ENCODE measurements around the gene HS3ST6. TPM values are rescaled to one million over a fixed set of nuclear protein-coding genes. Genes with fewer than 3 reads are reported as not detected.
A peak's percentile ranks its signal among the peaks of the same experiment; 100 is the strongest.

HS3ST6 gene
- total and polyA plus RNA-seq, 9 of the 15 experiments (the other 6 are each of a cell fraction or from before 2014, with no cell fraction given), result not detected

DNA sequence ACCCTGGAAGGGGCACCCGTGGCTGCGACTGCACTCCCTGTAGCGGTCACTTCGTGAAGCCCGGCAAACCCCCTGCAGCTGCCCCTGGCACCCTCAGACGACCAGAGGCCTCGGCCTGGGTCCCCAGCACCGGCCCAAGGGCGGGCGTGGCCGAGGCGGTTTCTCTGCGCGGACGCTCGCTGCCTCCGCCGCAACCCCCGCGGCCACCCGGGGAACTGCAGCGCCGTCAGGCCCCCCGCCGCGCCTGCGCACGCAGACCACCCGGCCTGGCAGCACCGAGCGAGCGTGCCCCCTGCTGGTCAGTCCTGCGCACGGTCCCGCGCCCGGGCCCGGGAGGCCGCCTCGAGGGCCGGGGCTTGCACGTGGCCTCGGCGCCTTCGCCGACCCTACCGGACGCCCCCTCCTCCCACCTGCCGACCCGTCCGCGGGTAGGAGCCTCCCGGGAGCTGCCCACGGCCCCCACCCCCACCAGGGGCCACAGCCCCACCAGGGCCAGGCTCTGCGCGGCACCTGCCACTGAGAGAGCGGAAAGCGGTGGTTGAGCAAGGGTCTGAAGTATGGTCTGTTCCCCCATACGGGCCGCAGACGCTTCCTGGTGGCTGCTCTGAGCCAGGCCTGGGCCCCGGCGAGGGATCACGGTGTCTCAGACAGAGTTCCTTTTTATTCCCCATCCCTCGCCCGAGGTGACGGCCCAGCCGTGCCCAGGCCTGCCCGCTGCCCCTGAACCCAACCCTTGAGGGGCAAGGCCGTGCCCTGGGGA, 11.5 kb upstream of the HS3ST6 start (continued):
- TF ChIP-seq ZNF398 (CRISPR knock-in tag; IDR thresholded peaks at IDR 0.05) (no peak), ZNF143 (CRISPR knock-in tag; IDR thresholded peaks at IDR 0.05) (peak; percentile 55; the same call in 1 of the 2 replicates), FOXJ2 (tag; IDR thresholded peaks at IDR 0.05) (no peak), TBP (optimal IDR thresholded peaks at IDR 0.05; ENCODE audit: low read depth, low read length) (peak; percentile 49), KLF1 (tag; IDR thresholded peaks at IDR 0.05) (peak; percentile 37; the same call in 1 of the 2 replicates), ZKSCAN1 (IDR thresholded peaks at IDR 0.05; ENCODE audit: low read depth, low read length) (peak; percentile 56; the same call in 1 of the 2 replicates), RBM15 (IDR thresholded peaks at IDR 0.05; ENCODE audit: insufficient read depth, low read length) (no peak), EHMT2 (IDR thresholded peaks at IDR 0.05) (no peak), ZNF696 (CRISPR knock-in tag; conservative IDR thresholded peaks at IDR 0.05) (no peak), MBD1 (CRISPR knock-in tag; IDR thresholded peaks at IDR 0.05) (no peak), EZH2 (IDR thresholded peaks at IDR 0.05; ENCODE audit: borderline replicate concordance, low read depth, low read length) (no peak), KAT7 (CRISPR knock-in tag; IDR thresholded peaks at IDR 0.05; ENCODE audit: borderline replicate concordance) (no peak), RBM39 (optimal IDR thresholded peaks at IDR 0.05; ENCODE audit: low read depth, low read length) (no peak), CSDE1 (IDR thresholded peaks at IDR 0.05) (no peak), ZBTB7A (IDR thresholded peaks at IDR 0.05; ENCODE audit: borderline replicate concordance, control insufficient read depth, low read depth, low read length) (peak; percentile 92), MECOM (CRISPR knock-in tag; IDR thresholded peaks at IDR 0.05) (no peak), OTX1 (CRISPR knock-in tag; IDR thresholded peaks at IDR 0.05) (no peak), TBL1XR1 (IDR thresholded peaks at IDR 0.05; ENCODE audit: low read length in 2 of 2) (no peak)
- TF ChIP-seq, protein P1, sequence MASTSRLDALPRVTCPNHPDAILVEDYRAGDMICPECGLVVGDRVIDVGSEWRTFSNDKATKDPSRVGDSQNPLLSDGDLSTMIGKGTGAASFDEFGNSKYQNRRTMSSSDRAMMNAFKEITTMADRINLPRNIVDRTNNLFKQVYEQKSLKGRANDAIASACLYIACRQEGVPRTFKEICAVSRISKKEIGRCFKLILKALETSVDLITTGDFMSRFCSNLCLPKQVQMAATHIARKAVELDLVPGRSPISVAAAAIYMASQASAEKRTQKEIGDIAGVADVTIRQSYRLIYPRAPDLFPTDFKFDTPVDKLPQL (IDR thresholded peaks at IDR 0.05; ENCODE audit: extremely low read depth, insufficient read length), result no peak
- TF ChIP-seq, protein P2, sequence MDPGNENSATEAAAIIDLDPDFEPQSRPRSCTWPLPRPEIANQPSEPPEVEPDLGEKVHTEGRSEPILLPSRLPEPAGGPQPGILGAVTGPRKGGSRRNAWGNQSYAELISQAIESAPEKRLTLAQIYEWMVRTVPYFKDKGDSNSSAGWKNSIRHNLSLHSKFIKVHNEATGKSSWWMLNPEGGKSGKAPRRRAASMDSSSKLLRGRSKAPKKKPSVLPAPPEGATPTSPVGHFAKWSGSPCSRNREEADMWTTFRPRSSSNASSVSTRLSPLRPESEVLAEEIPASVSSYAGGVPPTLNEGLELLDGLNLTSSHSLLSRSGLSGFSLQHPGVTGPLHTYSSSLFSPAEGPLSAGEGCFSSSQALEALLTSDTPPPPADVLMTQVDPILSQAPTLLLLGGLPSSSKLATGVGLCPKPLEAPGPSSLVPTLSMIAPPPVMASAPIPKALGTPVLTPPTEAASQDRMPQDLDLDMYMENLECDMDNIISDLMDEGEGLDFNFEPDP (CRISPR knock-in tag; IDR thresholded peaks at IDR 0.05), result no peak
